Ascending aorta (tissue), 2 donors: ENCODE results near the gene PRB2. TPM values are rescaled to one million over a fixed set of nuclear protein-coding genes. Genes with fewer than 3 reads are reported as not detected.

ENCODE experiments used
- DNase-seq, 2 donors: peaks; one replicate each; pipeline ENCODE4 v3.0.0-alpha.2; 2019; ENCODE audit warnings: low spot score in 2 of 2
- H3K27ac ChIP-seq, 2 donors: fragments of 200-600 bp; sonication (generic); one replicate each; pipeline ENCODE4 v1.5.1; 2016 to 2017; ENCODE audit warnings: mild to moderate bottlenecking in 1 of 2
- H3K27me3 ChIP-seq: fragments of 200-600 bp; sonication (generic); one replicate; pipeline ENCODE4 v1.5.1; 2017
- H3K36me3 ChIP-seq, 2 donors: fragments of 200-600 bp; sonication (generic); one replicate each; pipeline ENCODE4 v1.5.1; 2016
- H3K4me1 ChIP-seq, 2 donors: fragments of 200-600 bp; sonication (generic); one replicate each; pipeline ENCODE4 v1.5.1; 2016 to 2017; ENCODE audit warnings: mild to moderate bottlenecking in 1 of 2
- H3K4me3 ChIP-seq, 2 donors: fragments of 200-600 bp; sonication (generic); one replicate each; pipeline ENCODE4 v1.5.1; 2016 to 2017; ENCODE audit warnings: mild to moderate bottlenecking in 1 of 2
- H3K9me3 ChIP-seq, 2 donors: fragments of 200-600 bp; sonication (generic); one replicate each; pipeline ENCODE4 v1.5.1; 2016
- intact Hi-C: fragments of 100-400 bp; cut with DNase I; formaldehyde crosslinking; loops from one replicate; pipeline ENCODE4 v1.15.1; 2023
- total RNA-seq: library from RNA; depleted of rRNA; stranded (reverse); fragments of >200 nt; gene quantifications from one replicate; pipeline ENCODE4 v1.1.0, GENCODE V29; 2016
- TF ChIP-seq, protein P1 (sequence below), 3 experiments: fragments of 200-600 bp in 2 of 3; fragments of 450-650 bp in 1 of 3; sonication (generic) in 2 of 3; IDR thresholded peaks; one replicate each; pipeline ENCODE4 v1.5.1; 2016 to 2019; ENCODE audit warnings: antibody characterized with exemption in 3 of 3, mild to moderate bottlenecking in 1 of 3, moderate library complexity in 1 of 3

The PRB2 gene
- total RNA-seq, 1 donor from 2014 or later = not detected

DNA sequence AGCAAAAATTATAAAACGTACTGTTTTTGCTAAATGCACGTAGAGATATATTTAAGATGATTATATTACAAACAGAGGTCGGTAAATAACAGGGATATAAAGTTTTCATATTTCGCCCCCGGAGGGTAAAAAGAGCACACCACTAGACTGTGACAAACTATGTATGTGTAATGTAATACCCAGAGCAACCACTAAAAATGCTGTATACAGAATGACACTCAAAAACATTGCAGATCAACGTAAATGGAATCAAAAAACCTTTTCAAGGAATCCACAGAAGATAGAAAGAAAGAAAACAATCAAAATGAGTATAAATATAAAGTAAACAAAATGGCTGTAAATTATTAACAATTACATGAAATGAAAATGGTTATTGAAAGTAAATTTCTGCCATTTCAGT is 47.6 kb downstream of the PRB2 start:
- H3K27ac ChIP-seq = no peak overlapping the region
- intact Hi-C loops = no loop called here
- DNase-seq = no peak
- no peaks in the 10 kb centered on the region for H3K9me3 ChIP-seq
- no peaks in the 10 kb centered on the region for H3K36me3 ChIP-seq
- no peaks in the 10 kb centered on the region for H3K4me1 ChIP-seq
- H3K4me3 ChIP-seq = no peak overlapping the region
- H3K27me3 ChIP-seq = no peaks in the 10 kb centered on the region
- TF ChIP-seq, protein P1, sequence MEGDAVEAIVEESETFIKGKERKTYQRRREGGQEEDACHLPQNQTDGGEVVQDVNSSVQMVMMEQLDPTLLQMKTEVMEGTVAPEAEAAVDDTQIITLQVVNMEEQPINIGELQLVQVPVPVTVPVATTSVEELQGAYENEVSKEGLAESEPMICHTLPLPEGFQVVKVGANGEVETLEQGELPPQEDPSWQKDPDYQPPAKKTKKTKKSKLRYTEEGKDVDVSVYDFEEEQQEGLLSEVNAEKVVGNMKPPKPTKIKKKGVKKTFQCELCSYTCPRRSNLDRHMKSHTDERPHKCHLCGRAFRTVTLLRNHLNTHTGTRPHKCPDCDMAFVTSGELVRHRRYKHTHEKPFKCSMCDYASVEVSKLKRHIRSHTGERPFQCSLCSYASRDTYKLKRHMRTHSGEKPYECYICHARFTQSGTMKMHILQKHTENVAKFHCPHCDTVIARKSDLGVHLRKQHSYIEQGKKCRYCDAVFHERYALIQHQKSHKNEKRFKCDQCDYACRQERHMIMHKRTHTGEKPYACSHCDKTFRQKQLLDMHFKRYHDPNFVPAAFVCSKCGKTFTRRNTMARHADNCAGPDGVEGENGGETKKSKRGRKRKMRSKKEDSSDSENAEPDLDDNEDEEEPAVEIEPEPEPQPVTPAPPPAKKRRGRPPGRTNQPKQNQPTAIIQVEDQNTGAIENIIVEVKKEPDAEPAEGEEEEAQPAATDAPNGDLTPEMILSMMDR (IDR thresholded peaks at IDR 0.05) = no peak

DNA sequence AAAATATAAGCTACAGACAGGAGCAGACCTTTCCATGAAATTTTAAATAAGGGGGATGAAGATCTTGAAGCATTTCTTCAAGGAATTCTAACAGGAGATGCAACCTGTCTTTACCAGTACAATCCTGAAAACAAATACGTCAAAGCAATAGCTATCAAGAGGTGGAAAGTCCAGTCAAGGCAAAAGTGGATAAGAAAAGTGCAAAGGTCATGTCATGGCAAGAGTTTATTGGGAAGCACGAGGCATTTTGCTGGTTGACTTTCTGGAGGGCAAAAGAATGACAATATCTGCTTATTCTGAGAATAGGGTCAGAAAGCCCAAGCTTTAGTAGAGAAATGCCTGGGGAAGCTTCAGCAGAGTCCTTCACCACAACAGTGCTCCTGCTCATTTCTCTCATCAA is 50.9 kb downstream of the PRB2 start:
- Histone ChIP-seq H3K27me3 (no peaks in the 10 kb centered on the region), H3K27ac (no peak overlapping the region), H3K36me3 (no peaks in the 10 kb centered on the region), H3K4me3 (no peak overlapping the region), H3K4me1 (no peaks in the 10 kb centered on the region), H3K9me3 (no peaks in the 10 kb centered on the region)
- TF ChIP-seq, protein P1 (IDR thresholded peaks at IDR 0.05) = no peak
- intact Hi-C loops = no loop called here
- no peak for DNase-seq

Other genes starting within 250 kb of the PRB2 start
- gene SMIM10L1, start 224.4 kb downstream of the PRB2 start, total RNA-seq = 8.0 TPM
- gene TAS2R42, start 208.6 kb downstream of the PRB2 start, total RNA-seq = not detected
- gene PRB3, start 125.9 kb downstream of the PRB2 start, total RNA-seq = not detected
- not detected for gene PRB4, start 85.1 kb downstream of the PRB2 start, total RNA-seq